ENCODE data around the gene PER1.

PER1 gene

GRCh38 chr17:8166731-8167130, 14.5 kb upstream of the PER1 start:
- no peak for DNase-seq (ENCODE audit: low spot score)

- no peak for DNase-seq (ENCODE audit: low spot score)
These were observed 12.6 kb upstream of the PER1 start for GRCh38 chr17:8164815-8165131.

- DNase-seq (ENCODE audit: low spot score), result no peak
These were observed 12.0 kb upstream of the PER1 start for GRCh38 chr17:8163978-8164814.

GRCh38 chr17:8162997-8163977, 11.1 kb upstream of the PER1 start:
- DNase-seq (ENCODE audit: low spot score), result peak; percentile 74

- DNase-seq (ENCODE audit: low spot score), result no peak
These were observed 10.2 kb upstream of the PER1 start, which contains the start of gene VAMP2 for GRCh38 chr17:8162233-8162996. TSS of gene VAMP2 (minus strand) at chr17:8162948. CDS start at chr17:8162879, 69 bp downstream.

- no peak for DNase-seq (ENCODE audit: low spot score)
These were observed 9.4 kb upstream of the PER1 start for GRCh38 chr17:8161289-8162232.

GRCh38 chr17:8160741-8161221, 8.6 kb upstream of the PER1 start:
- DNase-seq (ENCODE audit: low spot score), result no peak

GRCh38 chr17:8160224-8160577, 8.0 kb upstream of the PER1 start:
- no peak for DNase-seq (ENCODE audit: low spot score)

- no peak for DNase-seq (ENCODE audit: low spot score)
These were observed 7.4 kb upstream of the PER1 start for GRCh38 chr17:8159459-8160223.

GRCh38 chr17:8159032-8159400, 6.8 kb upstream of the PER1 start:
- no peak for DNase-seq (ENCODE audit: low spot score)

- DNase-seq (ENCODE audit: low spot score), result peak; percentile 67
These were observed 6.2 kb upstream of the PER1 start for GRCh38 chr17:8158267-8159031.

- peak; percentile 89 for DNase-seq (ENCODE audit: low spot score)
These were observed 4.2 kb upstream of the PER1 start for GRCh38 chr17:8156246-8156992.

- no peak for DNase-seq (ENCODE audit: low spot score)
These were observed 3.7 kb upstream of the PER1 start for GRCh38 chr17:8155996-8156245.

GRCh38 chr17:8155231-8155995, 3.2 kb upstream of the PER1 start:
- DNase-seq (ENCODE audit: low spot score), result no peak

GRCh38 chr17:8154608-8155155, 2.5 kb upstream of the PER1 start:
- no peak for DNase-seq (ENCODE audit: low spot score)

GRCh38 chr17:8153957-8154607, 1.9 kb upstream of the PER1 start:
- DNase-seq (ENCODE audit: low spot score), result peak; percentile 73

- DNase-seq (ENCODE audit: low spot score), result no peak
These were observed 1.3 kb upstream of the PER1 start for GRCh38 chr17:8153525-8153956.
